GM23248 (cell line): ENCODE results near the gene MUC2. TPM values are rescaled to one million over a fixed set of nuclear protein-coding genes. Genes with fewer than 3 reads are reported as not detected.
A peak's percentile ranks its signal among the peaks of the same experiment; 100 is the strongest.

Experiments
- DNase-seq: peaks from one replicate; pipeline ENCODE4 v3.0.0-alpha.2; 2015
- H2AFZ ChIP-seq: fragments of 200-600 bp; sonication (generic); 2 replicates; pipeline ENCODE4 v1.6.1; 2016; ENCODE audit warnings: antibody characterized with exemption
- H3F3A ChIP-seq: fragments of 200-600 bp; sonication (generic); 2 replicates; pipeline ENCODE4 v1.6.1; 2016; ENCODE audit warnings: mild to moderate bottlenecking, antibody characterized with exemption, mixed run types; ENCODE audit not compliant: insufficient read depth
- H3K27ac ChIP-seq: fragments of 200-600 bp; sonication (generic); 2 replicates; pipeline ENCODE4 v1.5.1; 2016; ENCODE audit warnings: mild to moderate bottlenecking
- H3K27me3 ChIP-seq: fragments of 200-600 bp; sonication (generic); replicated peaks from 2 replicates; pipeline ENCODE4 v1.6.1; 2016; ENCODE audit warnings: mild to moderate bottlenecking; ENCODE audit not compliant: insufficient read depth
- H3K36me3 ChIP-seq: fragments of 200-600 bp; sonication (generic); 2 replicates; pipeline ENCODE4 v1.6.1; 2016; ENCODE audit warnings: low read depth, mild to moderate bottlenecking
- H3K4me1 ChIP-seq: fragments of 200-600 bp; sonication (generic); 2 replicates; pipeline ENCODE4 v1.6.1; 2016; ENCODE audit warnings: mild to moderate bottlenecking; ENCODE audit not compliant: insufficient read depth
- H3K4me2 ChIP-seq: fragments of 200-600 bp; sonication (generic); one replicate; pipeline ENCODE4 v1.6.1; 2016; ENCODE audit warnings: mild to moderate bottlenecking; ENCODE audit not compliant: unreplicated experiment
- H3K4me3 ChIP-seq: fragments of 200-600 bp; sonication (generic); 2 replicates; pipeline ENCODE4 v1.5.1; 2016; ENCODE audit warnings: mild to moderate bottlenecking
- H3K79me2 ChIP-seq: fragments of 200-600 bp; sonication (generic); 2 replicates; pipeline ENCODE4 v1.6.1; 2016; ENCODE audit warnings: mild to moderate bottlenecking; ENCODE audit not compliant: insufficient read depth
- H3K9ac ChIP-seq: fragments of 200-600 bp; sonication (generic); 2 replicates; pipeline ENCODE4 v1.6.1; 2016; ENCODE audit warnings: mild to moderate bottlenecking
- H3K9me2 ChIP-seq: fragments of 200-600 bp; sonication (generic); 2 replicates; pipeline ENCODE4 v1.6.1; 2016; ENCODE audit warnings: mixed run types, mild to moderate bottlenecking, moderate library complexity; ENCODE audit not compliant: insufficient read depth
- H3K9me3 ChIP-seq: fragments of 200-600 bp; sonication (generic); one replicate; pipeline ENCODE4 v1.6.1; 2017; ENCODE audit warnings: low read depth
- H4K20me1 ChIP-seq: fragments of 200-600 bp; sonication (generic); 2 replicates; pipeline ENCODE4 v1.6.0; 2016; ENCODE audit not compliant: insufficient read depth
- EZH2 ChIP-seq: fragments of 200-600 bp; sonication (generic); IDR thresholded peaks from 2 replicates; pipeline ENCODE4 v1.6.1; 2018; ENCODE audit warnings: antibody characterized with exemption, mild to moderate bottlenecking; ENCODE audit not compliant: insufficient read depth, poor library complexity, severe bottlenecking
- EZH2phosphoT487 ChIP-seq: fragments of 200-600 bp; sonication (generic); IDR thresholded peaks from 2 replicates; pipeline ENCODE4 v1.6.1; 2018; ENCODE audit warnings: antibody characterized with exemption, moderate library complexity, mild to moderate bottlenecking, low read depth; ENCODE audit not compliant: insufficient read depth
- WGBS, 2 experiments: methylation state at CpG; one replicate each; pipeline ENCODE4 v1.1.6; 2015 to 2017; ENCODE audit warnings: low lambda C conversion rate in 2 of 2, low coverage in 1 of 2; ENCODE audit errors: missing lambda C conversion rate in 2 of 2; 5-methylcytosine and 5-hydroxymethylcytosine counted together
- in situ Hi-C: fragments of 300-500 bp; cut with MboI; formaldehyde crosslinking; loops from 2 replicates; pipeline ENCODE4 v1.15.0; 2020
- polyA plus RNA-seq: library from polyadenylated mRNA; unstranded; fragments of >200 nt; fragmentation: Nextera tagmentation; extraction: Ambion mirVana; gene quantifications from 2 replicates; pipeline ENCODE4 v1.2.1, GENCODE V29; 2016
- total RNA-seq: library from RNA; depleted of rRNA; stranded (reverse); fragments of >200 nt; shearing (Covaris generic); gene quantifications from 2 replicates; pipeline ENCODE4 v1.2.3, GENCODE V29; 2014

Gene MUC2
- total and polyA plus RNA-seq, 2 experiments from 2014 or later: not detected

DNA sequence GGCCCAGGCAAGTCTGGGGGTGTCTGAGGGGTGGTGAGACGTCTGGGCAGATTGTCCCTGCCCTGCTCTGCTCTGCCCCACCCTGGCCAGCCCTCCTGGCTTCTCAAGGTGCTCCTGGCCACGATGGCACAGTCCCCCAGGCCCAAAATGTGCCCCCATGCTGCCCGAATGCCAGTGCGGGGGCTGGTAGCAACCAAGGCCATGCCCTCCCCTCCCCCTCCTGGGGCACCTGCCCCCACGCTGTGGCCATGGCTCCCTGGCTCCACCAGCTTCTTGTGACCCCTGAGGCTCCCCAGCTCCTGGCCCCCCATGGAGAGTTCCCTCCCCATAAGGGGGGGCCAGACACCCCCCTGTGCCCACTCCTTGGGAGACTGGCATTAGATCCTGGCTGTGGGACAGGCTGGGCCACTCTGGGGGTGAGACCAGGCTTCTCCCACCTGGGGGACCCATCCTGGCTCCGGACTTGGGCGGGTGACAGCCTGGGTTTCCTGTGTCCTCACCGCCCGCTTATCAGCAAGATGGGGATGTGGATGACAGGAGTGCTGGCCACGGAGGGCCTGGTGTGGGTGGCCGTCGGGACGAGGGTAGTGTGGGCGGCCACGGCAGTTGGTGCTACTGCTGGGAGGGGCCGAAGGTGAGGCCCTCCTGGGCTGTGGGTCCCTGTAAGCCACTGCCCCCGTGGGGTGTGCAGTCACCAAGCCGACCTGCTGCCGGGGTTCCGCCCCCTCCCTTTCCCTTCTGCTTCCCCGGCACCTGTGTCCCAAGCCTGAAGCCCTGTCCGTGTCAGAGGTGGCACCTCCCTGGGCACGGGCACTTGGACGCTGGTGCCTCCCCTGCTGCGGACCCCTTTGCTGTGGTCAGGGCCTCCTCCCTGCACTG is 22.3 kb upstream of the MUC2 start:
- no peak for TF ChIP-seq EZH2phosphoT487
- TF ChIP-seq EZH2: no peak
- no peak for DNase-seq
- H3K4me2 ChIP-seq: no peak overlapping the region
- H3K9ac ChIP-seq: no peak overlapping the region
- H3K9me3 ChIP-seq: no peaks in the 10 kb centered on the region
- no peaks in the 10 kb centered on the region for H3K36me3 ChIP-seq
- H3K4me1 ChIP-seq: no peaks in the 10 kb centered on the region
- H3K9me2 ChIP-seq: no peaks in the 10 kb centered on the region
- 69 to 74% methylated on average over 23 to 24 of the region's 25 CpGs for WGBS, 2 experiments
- no peaks in the 10 kb centered on the region for H3K79me2 ChIP-seq
- H3K27ac ChIP-seq: no peak overlapping the region
- H2AFZ ChIP-seq: no peak overlapping the region
- peaks cover 20% of the 10 kb centered on the region for H3K27me3 ChIP-seq
- no peaks in the 10 kb centered on the region for H3F3A ChIP-seq
- in situ Hi-C loops: loop anchor here (10.0 kb wide), 1 partner anchor 148 kb away; no protein-coding TSS in a partner anchor
- H3K4me3 ChIP-seq: no peak overlapping the region
- H4K20me1 ChIP-seq: no peaks in the 10 kb centered on the region

DNA sequence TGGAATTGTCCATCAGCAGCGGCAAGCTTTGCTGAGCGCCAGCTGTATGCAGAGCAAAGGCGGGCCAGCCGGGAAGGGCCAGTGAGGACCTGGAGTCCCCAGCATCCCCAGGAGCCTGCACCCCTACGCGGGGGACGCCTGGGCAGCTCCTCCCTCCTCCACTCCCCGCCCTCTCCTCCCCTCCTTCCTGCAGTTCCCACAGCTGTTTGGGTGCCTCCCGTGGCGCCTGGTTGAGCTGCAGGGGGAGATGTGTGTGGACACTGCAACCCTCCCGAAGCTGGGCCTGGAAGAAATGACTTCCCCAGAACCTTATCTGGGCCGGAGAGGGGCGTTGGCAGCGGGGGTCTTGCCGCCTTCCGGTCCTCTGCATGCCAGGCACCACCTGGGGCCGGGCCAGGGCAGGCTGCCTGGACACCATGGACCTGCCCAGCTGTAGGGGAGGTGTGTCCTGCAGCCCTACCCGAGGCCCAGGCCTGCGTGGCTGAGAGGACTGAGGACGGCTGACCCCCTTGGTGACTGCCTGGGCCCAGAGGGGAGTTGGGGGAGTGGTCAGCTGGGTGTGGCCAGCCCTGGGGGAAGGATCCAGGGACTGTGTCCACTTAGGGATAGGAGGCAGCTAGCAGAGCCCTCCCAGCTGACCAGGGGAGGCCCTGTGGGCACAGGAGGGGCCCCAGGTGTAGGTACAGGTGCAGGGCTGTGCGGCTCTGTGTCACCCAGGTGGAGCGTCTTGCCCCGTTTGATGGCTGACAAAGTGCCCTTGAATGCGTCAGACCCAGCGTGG is 21.4 kb upstream of the MUC2 start:
- peak; percentile 30 for DNase-seq
- H3F3A ChIP-seq: no peaks in the 10 kb centered on the region
- H4K20me1 ChIP-seq: no peaks in the 10 kb centered on the region
- TF ChIP-seq EZH2 (no peak), EZH2phosphoT487 (no peak)
- H3K4me1 ChIP-seq: no peaks in the 10 kb centered on the region
- no peaks in the 10 kb centered on the region for H3K9me2 ChIP-seq
- WGBS, 2 experiments: 35% methylated on average over 21 to 25 of the region's 25 CpGs
- in situ Hi-C loops: loop anchor here (10.0 kb wide), 1 partner anchor 149 kb away; no protein-coding TSS in a partner anchor
- no peak overlapping the region for H3K27ac ChIP-seq
- no peaks in the 10 kb centered on the region for H3K79me2 ChIP-seq
- H2AFZ ChIP-seq: no peak overlapping the region
- peaks cover 12% of the 10 kb centered on the region for H3K27me3 ChIP-seq
- no peak overlapping the region for H3K4me2 ChIP-seq
- H3K9ac ChIP-seq: no peak overlapping the region
- no peak overlapping the region for H3K4me3 ChIP-seq
- H3K36me3 ChIP-seq: no peaks in the 10 kb centered on the region
- H3K9me3 ChIP-seq: no peaks in the 10 kb centered on the region

- Histone ChIP-seq H3K4me1 (no peaks in the 10 kb centered on the region), H3F3A (no peaks in the 10 kb centered on the region), H3K4me3 (no peak overlapping the region), H2AFZ (no peak overlapping the region), H3K79me2 (no peaks in the 10 kb centered on the region), H4K20me1 (no peaks in the 10 kb centered on the region), H3K9ac (no peak overlapping the region), H3K27me3 (peaks cover 2% of the 10 kb centered on the region), H3K4me2 (no peak overlapping the region), H3K27ac (no peak overlapping the region), H3K36me3 (no peaks in the 10 kb centered on the region), H3K9me2 (no peaks in the 10 kb centered on the region), H3K9me3 (no peaks in the 10 kb centered on the region)
- TF ChIP-seq EZH2: no peak
- TF ChIP-seq EZH2phosphoT487: no peak
- 19 to 21% methylated on average over 21 to 25 of the region's 25 CpGs for WGBS, 2 experiments
- in situ Hi-C loops: loop anchor here (10.0 kb wide), 1 partner anchor 150 kb away; no protein-coding TSS in a partner anchor
- peak; percentile 69 for DNase-seq
Measured at GRCh38 chr11:1054143-1055108, 20.2 kb upstream of the MUC2 start.
